GM21515 (cell line): ENCODE data around the gene ALLC.

Source experiments
- ATAC-seq: cut with Tn5 transposase; IDR thresholded peaks from one replicate; pipeline ENCODE4 v1.9.1; 2021; ENCODE audit not compliant: unreplicated experiment

Gene ALLC

DNA sequence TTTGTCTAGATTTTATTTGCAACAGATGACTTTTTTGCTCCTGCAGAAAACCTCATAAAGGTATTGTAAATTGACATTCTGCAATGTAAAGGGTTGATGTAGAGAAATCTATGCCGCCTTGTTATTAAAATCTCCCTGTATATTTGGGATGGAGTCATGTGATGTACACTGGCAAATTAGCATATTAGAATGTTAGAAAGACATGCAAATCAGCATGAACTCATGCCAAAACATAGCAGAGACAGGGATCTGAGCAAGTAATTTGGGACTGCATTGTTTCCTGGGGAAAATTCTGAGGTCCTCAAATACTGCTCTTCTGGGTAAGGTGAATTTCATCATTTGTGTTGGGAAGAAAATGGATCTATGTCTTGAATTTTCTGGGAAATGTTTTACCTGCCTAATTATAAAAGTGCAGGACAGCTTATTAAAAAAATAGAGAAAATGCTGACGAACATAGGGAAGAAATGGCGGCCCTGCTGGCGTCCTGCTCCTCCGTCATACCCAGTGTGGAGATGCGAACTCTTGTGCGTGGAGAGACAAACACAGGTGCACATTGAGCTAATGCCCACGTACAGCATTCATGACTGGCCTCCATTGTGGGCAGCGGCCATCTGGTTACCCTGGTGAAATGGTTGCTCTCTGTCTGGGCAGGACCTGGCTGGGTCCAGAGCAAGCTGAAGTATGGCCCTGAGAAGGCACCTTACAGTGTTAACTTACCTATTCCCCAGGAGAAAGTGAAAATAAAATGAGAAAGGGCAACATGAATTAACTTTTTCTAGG, 16.3 kb downstream of the ALLC start:
- no peak for ATAC-seq

- ATAC-seq: no peak
Measured at GRCh38 chr2:3675687-3676086, 17.7 kb downstream of the ALLC start.

- no peak for ATAC-seq
Measured at GRCh38 chr2:3677436-3677835, 19.4 kb downstream of the ALLC start.

DNA sequence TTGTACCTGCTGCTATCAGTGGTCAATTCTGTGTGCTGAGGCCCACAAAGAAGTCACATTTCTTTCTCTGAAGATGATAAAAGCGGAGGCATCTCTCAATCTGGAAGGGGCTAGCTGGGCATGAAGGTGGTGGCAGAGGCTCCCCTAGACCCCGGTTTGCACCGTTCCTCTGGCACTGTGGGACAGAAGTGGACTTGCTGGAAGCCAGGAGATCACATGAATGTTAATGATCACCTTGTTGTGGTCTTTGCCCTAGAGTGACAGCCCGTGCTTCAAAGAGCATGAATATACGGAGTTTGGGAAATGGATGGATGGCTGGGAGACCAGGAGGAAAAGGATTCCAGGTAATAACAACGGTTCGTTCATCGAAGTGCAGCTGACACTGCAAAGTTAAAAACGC, 20.2 kb downstream of the ALLC start:
- ATAC-seq: no peak

DNA sequence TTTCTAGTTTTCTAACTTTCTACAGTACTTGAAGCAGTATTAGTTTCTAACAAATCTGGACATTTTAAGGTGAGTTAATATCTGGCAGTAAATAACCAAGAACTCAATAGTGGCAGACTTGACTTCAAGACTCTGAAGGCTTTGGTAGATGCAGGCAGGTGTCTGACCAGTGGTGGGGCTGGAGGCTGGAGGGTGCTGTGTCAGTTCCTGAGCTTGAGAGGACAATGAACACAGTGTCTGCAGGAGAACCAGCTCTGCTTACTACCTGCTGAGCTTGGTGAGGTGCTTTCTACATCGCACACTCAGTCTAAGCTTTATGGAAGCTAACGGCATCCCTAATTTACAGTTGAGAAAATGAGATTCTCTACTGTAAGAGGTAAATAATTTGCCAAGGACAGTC, 21.2 kb downstream of the ALLC start:
- no peak for ATAC-seq

- no peak for ATAC-seq
Measured at GRCh38 chr2:3679616-3680393, 21.8 kb downstream of the ALLC start.

GRCh38 chr2:3680548-3681345, 22.7 kb downstream of the ALLC start:
- no peak for ATAC-seq

DNA sequence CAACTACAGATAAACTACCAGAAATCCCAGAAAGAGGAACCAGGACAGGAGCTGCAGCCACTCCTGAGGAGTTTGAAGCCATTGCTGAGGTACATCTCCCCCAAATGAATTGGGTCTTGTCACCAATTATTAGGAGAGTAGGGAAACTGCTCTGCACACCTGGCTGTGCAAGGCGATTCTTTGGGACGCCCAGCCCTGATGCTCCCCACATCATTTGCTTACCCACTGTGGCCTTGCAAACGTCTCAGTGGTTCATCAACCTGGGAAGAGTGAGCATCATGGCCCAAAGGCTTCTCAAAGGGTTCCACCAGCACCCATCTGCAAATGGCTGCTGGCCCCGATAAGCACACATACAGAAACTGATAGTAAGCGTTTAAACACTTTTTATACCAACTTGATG, 23.6 kb downstream of the ALLC start:
- ATAC-seq: no peak

- no peak for ATAC-seq
Measured at GRCh38 chr2:3682811-3683210, 24.8 kb downstream of the ALLC start.

GRCh38 chr2:3683748-3684454, 25.9 kb downstream of the ALLC start:
- ATAC-seq: no peak

- no peak for ATAC-seq
Measured at GRCh38 chr2:3689998-3690748, 32.2 kb downstream of the ALLC start.

GRCh38 chr2:3692375-3692774, 34.4 kb downstream of the ALLC start:
- ATAC-seq: no peak

- ATAC-seq: no peak
Measured at GRCh38 chr2:3696545-3696944, 38.5 kb downstream of the ALLC start.

DNA sequence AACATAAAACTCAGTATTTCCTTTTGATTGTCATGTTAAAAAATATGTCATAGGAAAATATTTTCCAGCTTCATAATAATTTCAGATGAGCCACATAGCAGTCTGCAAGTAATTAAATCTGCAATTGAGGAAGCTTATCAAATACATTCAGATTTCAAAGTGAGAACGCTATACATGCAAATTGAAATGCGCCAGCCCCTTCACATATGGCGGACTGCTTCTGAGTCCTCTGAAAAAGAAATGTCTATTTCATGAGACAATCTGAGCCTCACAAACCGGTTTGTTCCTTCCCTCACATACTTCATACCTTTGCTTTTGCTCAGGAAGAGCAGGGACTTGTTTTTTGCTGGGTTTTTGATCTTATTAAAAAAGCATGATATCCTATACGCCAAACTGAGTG, 43.1 kb downstream of the ALLC start:
- ATAC-seq: no peak

- no peak for ATAC-seq
Measured at GRCh38 chr2:3703236-3703756, 45.3 kb downstream of the ALLC start, which contains the start of gene DCDC2C. Gene DCDC2C (plus strand): TSS chr2:3703575. CDS start chr2:3703752, 177 bp downstream.

- ATAC-seq: no peak
Measured at GRCh38 chr2:3703757-3704355, 45.9 kb downstream of the ALLC start.

- ATAC-seq: no peak
Measured at GRCh38 chr2:3704692-3705091, 46.7 kb downstream of the ALLC start.

GRCh38 chr2:3705782-3706181, 47.8 kb downstream of the ALLC start:
- no peak for ATAC-seq

DNA sequence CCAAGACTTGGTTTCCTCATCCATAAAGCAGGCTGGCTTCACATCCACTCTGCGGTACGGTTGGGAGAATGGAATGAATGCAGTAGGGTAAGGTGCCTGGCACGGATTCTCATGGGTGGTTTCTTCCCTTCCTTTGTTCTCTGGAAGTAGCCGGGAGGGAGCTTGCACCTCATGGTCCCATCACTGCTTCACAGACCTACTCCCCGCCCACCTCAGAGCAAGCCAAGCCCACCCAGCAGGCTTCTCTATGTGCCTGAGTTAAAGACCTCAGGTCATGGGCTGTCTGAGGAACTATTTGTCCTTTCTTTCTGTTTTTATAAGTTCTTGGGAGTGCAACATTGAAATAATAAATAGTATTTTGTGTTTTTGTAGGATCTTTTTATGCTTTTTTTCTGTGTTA, 48.9 kb downstream of the ALLC start:
- ATAC-seq: no peak

DNA sequence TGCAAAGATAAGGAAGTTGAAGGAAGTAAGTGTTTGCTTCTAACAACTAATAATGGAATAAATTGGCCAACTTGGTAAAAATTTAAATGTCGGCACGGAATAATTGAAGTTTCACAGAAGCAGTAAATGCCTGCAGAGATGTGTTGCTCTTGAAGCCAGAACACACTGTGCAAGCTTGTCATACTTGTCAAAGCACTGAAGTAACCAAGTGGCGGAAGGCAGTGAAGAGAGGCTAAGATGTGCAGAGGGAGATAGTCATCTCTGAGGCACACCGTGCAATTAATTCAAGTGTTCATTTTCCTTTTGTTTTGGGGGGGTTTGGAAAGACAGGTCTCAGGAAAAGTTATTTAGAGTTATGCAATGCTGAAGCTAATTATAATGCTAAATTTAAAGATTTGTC, 50.6 kb downstream of the ALLC start:
- no peak for ATAC-seq
